ENCODE results near the gene LY6G6F. TPM values are rescaled to one million over a fixed set of nuclear protein-coding genes. Genes with fewer than 3 reads are reported as not detected.

The LY6G6F gene
- total and polyA plus RNA-seq, 2 donors (not counting 1 experiment from before 2014, with no cell fraction given) = not detected

GRCh38 chr6:31710523-31711219 lies 4.0 kb downstream of the LY6G6F start:
- H3K9ac ChIP-seq (ENCODE audit: low read length) = no peak overlapping the region
- no peak overlapping the region for H3K4me3 Mint-ChIP-seq
- peak overlapping the region; percentile 46 for H2AFZ ChIP-seq (ENCODE audit: insufficient read depth, low read depth, low read length, poor library complexity, severe bottlenecking)
- H4K20me1 ChIP-seq (ENCODE audit: control insufficient read depth, insufficient read depth, low read length, poor library complexity, severe bottlenecking) = no peaks in the 10 kb centered on the region
- peaks cover 0 to 6% (median 0%) of the 10 kb centered on the region in 4 experiments for H3K27me3 ChIP-seq (replicated peaks in 1 of 4; ENCODE audit: control extremely low read depth in 1 of 4, control insufficient read depth in 3 of 4, insufficient read depth in 4 of 4, low read length in 3 of 4)
- intact Hi-C loops (cut with micrococcal nuclease) = no loop called here
- no peaks in the 10 kb centered on the region for H3K79me2 ChIP-seq (ENCODE audit: control insufficient read depth, insufficient read depth, low read length)
- peak overlapping the region; percentile 42 for H3K4me2 ChIP-seq (replicated peaks; ENCODE audit: low read depth, low read length, poor library complexity, severe bottlenecking)
- POLR2A ChIA-PET = no interaction called here
- no peak overlapping the region for H3K27ac ChIP-seq (ENCODE audit: low read length in 2 of 2)
- peaks cover 3% of the 10 kb centered on the region for H3K27me3 Mint-ChIP-seq
- ATAC-seq (ENCODE audit: low read depth) (no peak), DNase-seq (no peak)
- peaks cover 10 to 16% of the 10 kb centered on the region in 2 donors for H3K4me1 ChIP-seq (ENCODE audit: control insufficient read depth in 2 of 2, insufficient read depth in 2 of 2, low read length in 2 of 2)
- H3K9me3 Mint-ChIP-seq (ENCODE audit: insufficient read depth) = no peaks in the 10 kb centered on the region
- H3K9me3 ChIP-seq (ENCODE audit: control extremely low read depth in 1 of 3, control insufficient read depth in 2 of 3, insufficient read depth in 1 of 3, low read length in 2 of 3) = no peaks in the 10 kb centered on the region
- CTCF ChIA-PET = interaction anchor here (1.0 to 3.3 kb wide), 3 partner anchors 17 to 120 kb away, joined by 3 to 17 read pairs (median 14); no protein-coding TSS in a partner anchor
- no peaks in the 10 kb centered on the region for H3K36me3 ChIP-seq (replicated peaks in 1 of 2; ENCODE audit: control extremely low read depth in 1 of 2, control insufficient read depth in 1 of 2, extremely low read depth in 1 of 2, insufficient read depth in 2 of 2, low read length in 1 of 2)
- H3K4me3 ChIP-seq (ENCODE audit: control extremely low read depth in 1 of 5, extremely low read depth in 1 of 5, insufficient read depth in 1 of 5, low read depth in 2 of 5, low read length in 4 of 5) = no peak overlapping the region
- H3K27ac Mint-ChIP-seq = no peak overlapping the region
- TF ChIP-seq, protein P1, sequence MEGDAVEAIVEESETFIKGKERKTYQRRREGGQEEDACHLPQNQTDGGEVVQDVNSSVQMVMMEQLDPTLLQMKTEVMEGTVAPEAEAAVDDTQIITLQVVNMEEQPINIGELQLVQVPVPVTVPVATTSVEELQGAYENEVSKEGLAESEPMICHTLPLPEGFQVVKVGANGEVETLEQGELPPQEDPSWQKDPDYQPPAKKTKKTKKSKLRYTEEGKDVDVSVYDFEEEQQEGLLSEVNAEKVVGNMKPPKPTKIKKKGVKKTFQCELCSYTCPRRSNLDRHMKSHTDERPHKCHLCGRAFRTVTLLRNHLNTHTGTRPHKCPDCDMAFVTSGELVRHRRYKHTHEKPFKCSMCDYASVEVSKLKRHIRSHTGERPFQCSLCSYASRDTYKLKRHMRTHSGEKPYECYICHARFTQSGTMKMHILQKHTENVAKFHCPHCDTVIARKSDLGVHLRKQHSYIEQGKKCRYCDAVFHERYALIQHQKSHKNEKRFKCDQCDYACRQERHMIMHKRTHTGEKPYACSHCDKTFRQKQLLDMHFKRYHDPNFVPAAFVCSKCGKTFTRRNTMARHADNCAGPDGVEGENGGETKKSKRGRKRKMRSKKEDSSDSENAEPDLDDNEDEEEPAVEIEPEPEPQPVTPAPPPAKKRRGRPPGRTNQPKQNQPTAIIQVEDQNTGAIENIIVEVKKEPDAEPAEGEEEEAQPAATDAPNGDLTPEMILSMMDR (IDR thresholded peaks at IDR 0.05) = no peak
- no peak for TF ChIP-seq EZH2 (IDR thresholded peaks at IDR 0.05; ENCODE audit: borderline replicate concordance, insufficient read depth, low read depth, low read length, poor library complexity, severe bottlenecking)
- WGBS (ENCODE audit: insufficient coverage) = 80% methylated on average over 5 of the region's 5 CpGs
- H3K4me1 Mint-ChIP-seq = peaks cover 14% of the 10 kb centered on the region

GRCh38 chr6:31711233-31711632 lies 4.6 kb downstream of the LY6G6F start:
- Mint-ChIP-seq H3K4me1 (peaks cover 14% of the 10 kb centered on the region), H3K9me3 (ENCODE audit: insufficient read depth) (no peaks in the 10 kb centered on the region), H3K4me3 (no peak overlapping the region), H3K27me3 (peaks cover 3% of the 10 kb centered on the region), H3K27ac (no peak overlapping the region)
- Histone ChIP-seq H4K20me1 (ENCODE audit: control insufficient read depth, insufficient read depth, low read length, poor library complexity, severe bottlenecking) (no peaks in the 10 kb centered on the region), H2AFZ (ENCODE audit: insufficient read depth, low read depth, low read length, poor library complexity, severe bottlenecking) (peak overlapping the region; percentile 46), H3K9me3 (ENCODE audit: control extremely low read depth in 1 of 3, control insufficient read depth in 2 of 3, insufficient read depth in 1 of 3, low read length in 2 of 3) (no peaks in the 10 kb centered on the region), H3K9ac (ENCODE audit: low read length) (no peak overlapping the region), H3K79me2 (ENCODE audit: control insufficient read depth, insufficient read depth, low read length) (no peaks in the 10 kb centered on the region), H3K27ac (ENCODE audit: low read length in 2 of 2) (no peak overlapping the region), H3K27me3 (replicated peaks in 1 of 4; ENCODE audit: control extremely low read depth in 1 of 4, control insufficient read depth in 3 of 4, insufficient read depth in 4 of 4, low read length in 3 of 4) (peaks cover 0 to 6% (median 0%) of the 10 kb centered on the region in 4 experiments), H3K36me3 (replicated peaks in 1 of 2; ENCODE audit: control extremely low read depth in 1 of 2, control insufficient read depth in 1 of 2, extremely low read depth in 1 of 2, insufficient read depth in 2 of 2, low read length in 1 of 2) (no peaks in the 10 kb centered on the region), H3K4me3 (ENCODE audit: control extremely low read depth in 1 of 5, extremely low read depth in 1 of 5, insufficient read depth in 1 of 5, low read depth in 2 of 5, low read length in 4 of 5) (no peak overlapping the region), H3K4me1 (ENCODE audit: control insufficient read depth in 2 of 2, insufficient read depth in 2 of 2, low read length in 2 of 2) (peaks cover 10 to 16% of the 10 kb centered on the region in 2 donors), H3K4me2 (replicated peaks; ENCODE audit: low read depth, low read length, poor library complexity, severe bottlenecking) (peak overlapping the region; percentile 42)
- intact Hi-C loops (cut with micrococcal nuclease) = no loop called here
- ATAC-seq (ENCODE audit: low read depth) (no peak), DNase-seq (no peak)
- TF ChIP-seq, protein P1 (IDR thresholded peaks at IDR 0.05) = no peak
- no peak for TF ChIP-seq EZH2 (IDR thresholded peaks at IDR 0.05; ENCODE audit: borderline replicate concordance, insufficient read depth, low read depth, low read length, poor library complexity, severe bottlenecking)
- ChIA-PET POLR2A (no interaction called here), CTCF (interaction anchor here (0.6 to 3.3 kb wide), 6 partner anchors 16 to 1439 kb away, joined by 3 to 17 read pairs (median 4); partner anchors contain the start of gene ZBTB12)
- 49% methylated on average over 8 of the region's 8 CpGs for WGBS (ENCODE audit: insufficient coverage)
